HG03354 (cell line): ENCODE data around the gene DAGLB.
"Not testable (repeated sequence)": the region's sequence is repeated elsewhere in the genome, so short reads cannot be mapped to it uniquely, and the experiment has no call there.

Experiments
- ATAC-seq: cut with Tn5 transposase; IDR thresholded peaks from one replicate; pipeline ENCODE4 v1.9.1; 2021; ENCODE audit warnings: mild to moderate bottlenecking; ENCODE audit not compliant: unreplicated experiment, poor library complexity, severe bottlenecking

The DAGLB gene

GRCh38 chr7:6463609-6464008 lies 15.9 kb upstream of the DAGLB start:
- ATAC-seq: not testable (repeated sequence)

DNA sequence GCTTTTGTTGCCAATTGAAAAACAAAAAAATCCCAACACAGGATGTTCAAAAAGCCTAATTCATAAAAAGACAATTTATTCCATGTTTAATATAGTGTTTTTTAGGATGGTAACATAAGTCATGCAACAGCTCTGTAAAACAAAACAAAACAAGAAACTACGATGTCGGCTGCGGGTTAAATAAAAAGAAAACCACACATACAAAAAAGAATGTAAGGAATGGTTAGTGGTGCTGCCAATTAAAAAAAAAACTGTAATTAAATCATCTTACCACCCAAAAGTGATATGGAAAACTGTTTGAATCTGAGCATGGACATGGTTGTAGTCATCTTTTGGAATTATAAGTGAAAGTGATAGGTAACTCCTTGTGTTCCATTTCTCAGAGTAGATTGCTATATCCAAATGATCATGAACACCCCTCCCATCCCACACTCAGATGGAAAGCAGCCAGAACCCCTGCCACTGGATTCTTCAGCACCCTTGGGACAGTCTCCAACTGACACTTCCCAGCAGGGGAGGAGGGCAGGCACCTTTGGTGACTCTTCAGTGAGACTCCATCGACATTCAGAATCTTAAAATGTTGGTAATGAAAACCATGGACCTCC lies 14.3 kb upstream of the DAGLB start:
- ATAC-seq: no peak

- ATAC-seq: no peak
Measured at GRCh38 chr7:6460990-6461584, 13.3 kb upstream of the DAGLB start.

DNA sequence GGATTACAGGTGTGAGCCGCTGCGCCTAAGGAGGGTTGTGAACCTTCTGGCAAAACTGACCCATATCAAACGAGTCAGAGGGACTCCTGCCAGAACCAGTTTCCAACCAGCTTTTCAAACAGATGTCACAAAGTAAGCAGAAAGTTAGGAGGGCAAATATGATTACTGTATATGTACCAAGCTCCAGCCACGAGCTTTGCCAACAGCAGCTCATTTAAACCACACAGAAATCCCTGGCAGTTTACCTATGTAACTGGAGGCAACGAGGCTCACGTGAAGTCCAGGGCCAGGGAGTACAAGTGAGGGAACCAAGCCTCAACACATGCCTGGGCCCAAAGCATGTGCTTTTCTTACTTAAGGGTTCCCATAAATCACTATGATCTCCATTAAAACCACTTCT lies 12.5 kb upstream of the DAGLB start:
- ATAC-seq: no peak

DNA sequence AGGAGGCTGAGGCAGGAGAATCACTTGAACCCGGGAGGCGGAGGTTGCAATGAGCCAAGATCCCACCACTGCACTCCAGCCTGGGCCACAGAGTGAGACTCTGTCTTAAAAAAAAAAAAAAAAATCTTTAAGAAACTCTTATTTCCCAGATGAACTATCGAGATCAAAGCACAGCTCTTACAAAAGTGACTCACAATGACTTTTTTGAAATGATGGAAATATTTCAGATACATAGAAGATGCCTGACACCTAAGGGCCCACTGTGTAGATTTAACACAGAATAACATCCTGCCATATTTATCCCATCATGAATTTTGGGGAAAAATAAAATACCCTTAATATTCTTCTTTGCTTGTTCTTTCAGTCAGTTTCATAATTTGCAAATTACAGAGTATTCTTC lies 10.9 kb upstream of the DAGLB start:
- not testable (repeated sequence) for ATAC-seq

- ATAC-seq: no peak
Measured at GRCh38 chr7:6453734-6454133, 6.0 kb upstream of the DAGLB start.

DNA sequence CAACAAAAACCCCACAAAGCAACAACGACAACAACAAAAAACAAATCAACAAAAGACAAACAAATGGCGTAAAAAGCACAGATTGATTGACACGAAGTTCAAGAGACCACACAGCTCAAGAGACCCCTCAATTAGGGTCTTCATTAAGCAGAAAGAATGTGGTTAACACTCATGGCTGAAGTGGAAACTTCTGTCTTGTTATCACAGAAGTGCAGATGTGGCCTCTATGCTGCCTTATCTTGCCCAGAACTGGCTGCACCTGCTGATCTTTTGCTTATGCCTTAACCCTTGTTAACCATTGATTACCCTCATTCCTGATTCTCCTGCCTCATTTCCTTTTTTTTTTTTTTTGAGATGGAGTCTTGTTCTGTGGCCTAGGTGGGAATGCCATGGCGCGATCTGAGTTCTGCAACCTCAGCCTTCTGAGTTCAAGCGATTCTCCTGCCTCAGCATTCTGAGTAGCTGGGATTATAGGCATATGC lies 3.5 kb upstream of the DAGLB start:
- ATAC-seq: no peak

DNA sequence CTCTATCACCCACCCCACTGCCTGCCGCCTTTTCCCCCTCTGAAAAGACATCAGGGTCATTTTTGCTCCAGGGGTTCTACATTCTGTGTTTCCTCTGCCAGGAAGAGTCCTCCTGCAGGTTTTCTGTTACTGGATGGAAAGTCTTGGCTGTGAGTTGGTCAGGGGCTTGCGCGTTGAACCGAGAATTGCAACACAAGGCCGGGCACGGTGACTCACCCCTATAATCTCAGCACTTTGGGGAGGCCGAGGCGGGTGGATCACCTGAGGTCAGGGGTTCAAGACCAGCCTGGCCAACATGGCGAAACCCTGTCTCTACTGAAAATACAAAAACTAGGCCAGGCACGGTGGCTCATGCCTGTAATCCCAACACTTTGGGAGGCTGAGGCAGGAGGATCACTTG lies 2.8 kb upstream of the DAGLB start:
- ATAC-seq: not testable (repeated sequence)

DNA sequence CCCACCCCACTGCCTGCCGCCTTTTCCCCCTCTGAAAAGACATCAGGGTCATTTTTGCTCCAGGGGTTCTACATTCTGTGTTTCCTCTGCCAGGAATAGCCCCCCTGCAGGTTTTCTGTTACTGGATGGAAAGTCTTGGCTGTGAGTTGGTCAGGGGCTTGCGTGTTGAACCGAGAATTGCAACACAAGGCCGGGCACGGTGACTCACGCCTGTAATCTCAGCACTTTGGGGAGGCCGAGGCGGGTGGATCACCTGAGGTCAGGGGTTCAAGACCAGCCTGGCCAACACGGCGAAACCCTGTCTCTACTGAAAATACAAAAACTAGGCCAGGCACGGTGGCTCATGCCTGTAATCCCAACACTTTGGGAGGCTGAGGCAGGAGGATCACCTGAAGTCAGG lies 2.1 kb upstream of the DAGLB start:
- ATAC-seq: not testable (repeated sequence)

- no peak for ATAC-seq
Measured at GRCh38 chr7:6448943-6449543, 1.3 kb upstream of the DAGLB start.

DNA sequence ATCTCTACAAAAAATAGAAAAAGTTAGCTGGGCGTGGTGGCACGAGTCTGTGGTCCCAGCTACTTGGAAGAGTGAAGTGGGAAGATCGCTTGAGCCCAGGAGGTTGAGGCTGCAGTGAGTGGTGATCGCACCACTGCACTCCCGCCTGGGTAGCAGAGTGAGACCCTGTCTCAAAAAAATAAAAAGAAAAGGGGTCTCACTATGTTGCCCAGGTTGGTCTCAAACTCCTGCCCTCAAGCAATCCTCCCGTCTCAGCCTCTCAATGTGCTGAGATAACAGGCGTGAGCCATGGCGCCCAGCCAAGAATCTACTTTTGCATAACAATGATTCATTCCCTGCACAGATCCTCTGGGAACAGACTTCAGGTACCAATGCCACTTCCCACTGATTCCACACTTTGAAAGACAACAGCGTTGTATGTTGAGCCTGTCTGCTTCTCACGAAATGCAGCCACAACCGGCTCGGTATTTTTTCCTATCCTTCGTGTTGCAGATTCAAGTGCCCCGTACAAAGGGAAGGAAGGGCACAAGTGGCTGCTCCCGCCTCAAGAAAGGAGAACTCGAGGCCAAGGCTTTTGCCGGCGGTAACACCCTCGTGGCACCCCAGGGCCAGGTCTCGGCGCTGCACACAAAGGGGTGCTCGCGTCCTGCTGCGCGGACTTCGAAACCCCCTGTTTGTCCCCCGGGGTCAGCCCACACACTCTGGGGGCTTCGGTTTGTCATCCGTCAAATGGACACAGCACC lies 745 bp downstream of the DAGLB start:
- peak; percentile 36 for ATAC-seq

GRCh38 chr7:6444516-6445269 lies 3.1 kb downstream of the DAGLB start:
- no peak for ATAC-seq

DNA sequence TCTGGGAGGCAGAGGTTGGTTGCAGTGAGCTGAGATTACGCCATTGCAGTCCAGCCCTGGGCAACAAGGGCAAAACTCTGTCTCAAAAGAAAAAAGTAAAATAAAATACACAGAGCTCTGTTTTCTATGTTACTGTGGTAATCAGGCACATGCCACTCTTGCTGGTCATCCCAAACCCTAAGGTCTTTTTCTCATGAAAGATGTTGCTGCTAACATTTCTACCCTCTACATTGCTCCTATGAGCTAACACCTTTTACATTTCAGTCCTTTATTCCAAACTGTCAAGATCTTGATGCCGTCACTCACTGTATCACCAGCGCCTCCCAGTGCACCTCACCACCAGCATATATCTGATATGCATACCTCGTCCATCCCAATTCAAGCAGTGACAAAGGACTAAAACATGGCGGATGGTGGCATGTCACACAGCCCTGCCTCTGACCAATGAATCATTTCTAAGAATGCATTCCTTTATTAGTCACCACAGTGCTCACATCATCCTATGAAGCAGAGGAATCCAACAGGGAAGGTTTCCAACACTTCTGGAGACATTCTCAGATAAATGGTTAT lies 4.3 kb downstream of the DAGLB start:
- ATAC-seq: no peak

- no peak for ATAC-seq
Measured at GRCh38 chr7:6442114-6442513, 5.6 kb downstream of the DAGLB start.

GRCh38 chr7:6440381-6440780 lies 7.4 kb downstream of the DAGLB start:
- ATAC-seq: no peak

GRCh38 chr7:6438427-6438826 lies 9.3 kb downstream of the DAGLB start:
- ATAC-seq: no peak

GRCh38 chr7:6437251-6437650 lies 10.5 kb downstream of the DAGLB start:
- ATAC-seq: no peak

GRCh38 chr7:6436385-6436685 lies 11.4 kb downstream of the DAGLB start:
- ATAC-seq: no peak

- peak; percentile 85 for ATAC-seq
Measured at GRCh38 chr7:6435486-6436384, 12.0 kb downstream of the DAGLB start.
